OCI-LY1 (cell line): Measurements from ENCODE around the gene UMODL1.

ENCODE experiments used
- EZH2 ChIP-seq: fragments of 200-600 bp; sonication (generic), shearing (Covaris generic); IDR thresholded peaks from 2 replicates; pipeline ENCODE4 v1.8.0; 2017; ENCODE audit warnings: borderline replicate concordance, mixed run types, mild to moderate bottlenecking, antibody characterized with exemption, low read length, moderate library complexity, mixed read lengths
- TF ChIP-seq, protein P1 (sequence below): fragments of 200-600 bp; sonication (generic), shearing (Covaris generic); IDR thresholded peaks from 2 replicates; pipeline ENCODE4 v1.5.1; 2017; ENCODE audit warnings: mild to moderate bottlenecking, antibody characterized with exemption, low read length, moderate library complexity, mixed read lengths

DNA sequence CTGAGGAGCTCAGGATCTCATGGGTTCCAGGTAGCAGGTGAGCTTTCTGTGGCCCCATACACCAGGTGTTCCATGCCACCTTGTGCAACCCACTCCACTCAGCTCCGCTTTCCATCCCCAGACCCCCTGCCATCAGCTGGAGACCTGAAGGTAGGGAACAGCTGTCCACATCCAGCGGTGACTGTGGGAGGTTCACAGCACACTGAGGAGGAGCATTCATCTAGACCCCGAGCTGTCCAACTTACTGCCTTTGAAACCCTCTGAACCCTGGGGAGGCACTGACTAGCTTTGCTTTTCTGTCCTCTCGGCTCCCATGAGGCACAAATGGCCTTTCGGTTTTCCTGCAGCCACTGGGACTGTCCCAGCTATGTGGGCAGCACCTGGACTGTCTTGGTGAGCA, 119.9 kb downstream of the UMODL1 start:
- TF ChIP-seq, protein P1, sequence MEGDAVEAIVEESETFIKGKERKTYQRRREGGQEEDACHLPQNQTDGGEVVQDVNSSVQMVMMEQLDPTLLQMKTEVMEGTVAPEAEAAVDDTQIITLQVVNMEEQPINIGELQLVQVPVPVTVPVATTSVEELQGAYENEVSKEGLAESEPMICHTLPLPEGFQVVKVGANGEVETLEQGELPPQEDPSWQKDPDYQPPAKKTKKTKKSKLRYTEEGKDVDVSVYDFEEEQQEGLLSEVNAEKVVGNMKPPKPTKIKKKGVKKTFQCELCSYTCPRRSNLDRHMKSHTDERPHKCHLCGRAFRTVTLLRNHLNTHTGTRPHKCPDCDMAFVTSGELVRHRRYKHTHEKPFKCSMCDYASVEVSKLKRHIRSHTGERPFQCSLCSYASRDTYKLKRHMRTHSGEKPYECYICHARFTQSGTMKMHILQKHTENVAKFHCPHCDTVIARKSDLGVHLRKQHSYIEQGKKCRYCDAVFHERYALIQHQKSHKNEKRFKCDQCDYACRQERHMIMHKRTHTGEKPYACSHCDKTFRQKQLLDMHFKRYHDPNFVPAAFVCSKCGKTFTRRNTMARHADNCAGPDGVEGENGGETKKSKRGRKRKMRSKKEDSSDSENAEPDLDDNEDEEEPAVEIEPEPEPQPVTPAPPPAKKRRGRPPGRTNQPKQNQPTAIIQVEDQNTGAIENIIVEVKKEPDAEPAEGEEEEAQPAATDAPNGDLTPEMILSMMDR: no peak
- TF ChIP-seq EZH2: no peak
